K562 (cell line): ENCODE data around the gene TMEM191C. TPM values are rescaled to one million over a fixed set of nuclear protein-coding genes. Genes with fewer than 3 reads are reported as not detected.

Experiments
- ARID3B ChIP-seq: fragments of 250-450 bp; sonication (Bioruptor Pico); IDR thresholded peaks from 2 replicates; pipeline ENCODE4 v1.4.0; 2020; ENCODE audit warnings: borderline replicate concordance
- MLX ChIP-seq, 2 experiments: fragments of 450-650 bp in 1 of 2; sonication (generic) in 1 of 2; formaldehyde crosslinking; conservative IDR thresholded peaks; 2 replicates each; pipeline versions ENCODE4 v1.4.0 to v1.8.1; 2020 to 2022; ENCODE audit warnings: mild to moderate bottlenecking in 1 of 2, missing genetic modification reagents in 1 of 2
- PPARD ChIP-seq: fragments of 250-450 bp; sonication (Bioruptor Pico); IDR thresholded peaks from 2 replicates; pipeline ENCODE4 v1.8.0; 2022; ENCODE audit warnings: inconsistent platforms, mild to moderate bottlenecking, moderate library complexity
- TEAD4 ChIP-seq, 2 experiments: sonication (generic) in 1 of 2; formaldehyde crosslinking in 1 of 2; IDR thresholded peaks; 2 replicates each; pipeline versions ENCODE4 v1.6.1 to v1.8.0; 2012 to 2022; ENCODE audit warnings: borderline replicate concordance in 1 of 2, inconsistent platforms in 1 of 2, low read length in 1 of 2, mild to moderate bottlenecking in 1 of 2, missing genetic modification reagents in 1 of 2
- ZBTB33 ChIP-seq: sonication (generic); formaldehyde crosslinking; IDR thresholded peaks from 2 replicates; pipeline ENCODE4 v1.8.1; 2023; ENCODE audit warnings: mild to moderate bottlenecking, missing genetic modification reagents
- ZNF583 ChIP-seq: fragments of 250-450 bp; sonication (Bioruptor Pico); IDR thresholded peaks from 2 replicates; pipeline ENCODE4 v1.4.0; 2020
- polyA plus RNA-seq, 8 experiments: library from polyadenylated mRNA; depleted of rRNA in 4 of 8; stranded (reverse) in 5 of 8; unstranded in 3 of 8; fragments of >200 nt; fragmentation: Nextera tagmentation in 2 of 8; fragmentation: Illumina TruSeq in 1 of 8; extraction: Ambion mirVana in 2 of 8; extraction: Trizol in 1 of 8; gene quantifications; 2 replicates each; pipeline versions ENCODE4 v1.2.1 to v1.2.3, GENCODE V29; 2011 to 2014; ENCODE audit warnings: inconsistent platforms in 1 of 8, missing spikeins in 1 of 8
- total RNA-seq, 7 experiments: library from RNA; depleted of rRNA in 6 of 7; stranded (reverse); fragments of >200 nt in 6 of 7; fragmentation: Illumina TruSeq in 2 of 7; extraction: Trizol in 2 of 7; gene quantifications; 2 replicates each; pipeline versions ENCODE4 v1.2.1 to v1.2.3, GENCODE V29; 2011 to 2021; ENCODE audit warnings: low replicate concordance in 1 of 7
- TF ChIP-seq, protein P1 (sequence below), 2 experiments: fragments of 450-650 bp; formaldehyde crosslinking in 1 of 2; IDR thresholded peaks; 2 replicates each; pipeline versions ENCODE4 v1.4.0 to v1.6.1; 2014 to 2020; ENCODE audit warnings: mild to moderate bottlenecking in 2 of 2, borderline replicate concordance in 1 of 2, low read depth in 1 of 2

Gene TMEM191C
- total and polyA plus RNA-seq, 9 of the 15 experiments (the other 6 are each of a cell fraction or from before 2014, with no cell fraction given), result 0.15 to 7.1 (median 1.1) TPM

GRCh38 chr22:21449531-21450319, 17.5 kb upstream of the TMEM191C start (continued):
- TF ChIP-seq, protein P1, sequence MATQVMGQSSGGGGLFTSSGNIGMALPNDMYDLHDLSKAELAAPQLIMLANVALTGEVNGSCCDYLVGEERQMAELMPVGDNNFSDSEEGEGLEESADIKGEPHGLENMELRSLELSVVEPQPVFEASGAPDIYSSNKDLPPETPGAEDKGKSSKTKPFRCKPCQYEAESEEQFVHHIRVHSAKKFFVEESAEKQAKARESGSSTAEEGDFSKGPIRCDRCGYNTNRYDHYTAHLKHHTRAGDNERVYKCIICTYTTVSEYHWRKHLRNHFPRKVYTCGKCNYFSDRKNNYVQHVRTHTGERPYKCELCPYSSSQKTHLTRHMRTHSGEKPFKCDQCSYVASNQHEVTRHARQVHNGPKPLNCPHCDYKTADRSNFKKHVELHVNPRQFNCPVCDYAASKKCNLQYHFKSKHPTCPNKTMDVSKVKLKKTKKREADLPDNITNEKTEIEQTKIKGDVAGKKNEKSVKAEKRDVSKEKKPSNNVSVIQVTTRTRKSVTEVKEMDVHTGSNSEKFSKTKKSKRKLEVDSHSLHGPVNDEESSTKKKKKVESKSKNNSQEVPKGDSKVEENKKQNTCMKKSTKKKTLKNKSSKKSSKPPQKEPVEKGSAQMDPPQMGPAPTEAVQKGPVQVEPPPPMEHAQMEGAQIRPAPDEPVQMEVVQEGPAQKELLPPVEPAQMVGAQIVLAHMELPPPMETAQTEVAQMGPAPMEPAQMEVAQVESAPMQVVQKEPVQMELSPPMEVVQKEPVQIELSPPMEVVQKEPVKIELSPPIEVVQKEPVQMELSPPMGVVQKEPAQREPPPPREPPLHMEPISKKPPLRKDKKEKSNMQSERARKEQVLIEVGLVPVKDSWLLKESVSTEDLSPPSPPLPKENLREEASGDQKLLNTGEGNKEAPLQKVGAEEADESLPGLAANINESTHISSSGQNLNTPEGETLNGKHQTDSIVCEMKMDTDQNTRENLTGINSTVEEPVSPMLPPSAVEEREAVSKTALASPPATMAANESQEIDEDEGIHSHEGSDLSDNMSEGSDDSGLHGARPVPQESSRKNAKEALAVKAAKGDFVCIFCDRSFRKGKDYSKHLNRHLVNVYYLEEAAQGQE (IDR thresholded peaks at IDR 0.05; ENCODE audit: borderline replicate concordance), result peak; percentile 41; the same call in 1 of the 2 replicates
- TF ChIP-seq, protein P1 (CRISPR knock-in tag; IDR thresholded peaks at IDR 0.05; ENCODE audit: low read depth), result no peak
- TF ChIP-seq ARID3B (CRISPR knock-in tag) (no peak), MLX (CRISPR knock-in tag; conservative IDR thresholded peaks at IDR 0.05) (0 out of 4 replicates have a peak, but pooled peaks of 1 of the 2 experiments have one; percentile 12), PPARD (CRISPR knock-in tag) (0 out of 2 replicates have a peak, but pooled peaks have one; percentile 4), ZNF583 (CRISPR knock-in tag) (peak; percentile 71; the same call in 1 of the 2 replicates), ZBTB33 (peak; percentile 87), TEAD4 (IDR thresholded peaks at IDR 0.05; ENCODE audit: low read length) (0 out of 2 replicates have a peak, but pooled peaks have one; percentile 4), TEAD4 (CRISPR knock-in tag; IDR thresholded peaks at IDR 0.05; ENCODE audit: borderline replicate concordance) (no peak)
